Left forelimb (tissue), 1 donor: ENCODE data around the gene TFCP2L1.

ENCODE experiments used
- DNase-seq: peaks from one replicate; pipeline ENCODE4 v3.0.0-alpha.2; 2018; ENCODE audit warnings: low spot score

The TFCP2L1 gene

DNA sequence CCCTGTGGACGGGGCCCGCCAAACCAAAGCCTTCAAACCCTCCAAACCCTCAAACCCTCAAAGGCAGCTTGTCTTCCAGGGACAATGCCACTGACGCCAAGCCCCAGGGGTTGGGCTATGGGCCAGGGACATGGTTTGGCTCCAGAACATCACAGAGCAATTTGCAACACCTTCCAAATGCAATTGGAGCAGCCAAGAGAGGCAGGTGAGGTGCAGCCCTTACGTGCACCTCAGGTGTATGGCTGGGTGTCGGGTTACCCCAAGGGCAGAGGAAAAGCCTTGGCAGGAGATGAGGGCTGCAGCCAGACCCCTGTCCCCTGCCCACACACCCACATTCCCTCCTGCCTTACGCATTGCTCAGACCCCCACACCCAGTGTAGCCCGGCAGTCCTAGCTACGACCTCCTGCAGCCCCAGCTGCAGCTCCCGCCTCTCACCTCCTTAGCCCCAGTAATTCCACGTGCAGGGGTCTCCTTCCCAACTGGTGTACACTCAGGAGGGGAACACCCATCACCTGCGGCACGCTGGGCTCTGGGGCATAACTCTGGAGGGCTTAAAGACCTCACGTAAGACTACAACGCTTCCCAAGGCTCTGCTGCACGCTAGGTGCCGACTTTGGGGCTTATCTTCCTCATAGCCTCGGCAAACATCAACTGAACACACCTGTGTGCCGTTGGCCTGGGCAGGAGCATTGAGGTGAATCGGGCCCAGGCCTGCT, 88.7 kb downstream of the TFCP2L1 start:
- no peak for DNase-seq

DNA sequence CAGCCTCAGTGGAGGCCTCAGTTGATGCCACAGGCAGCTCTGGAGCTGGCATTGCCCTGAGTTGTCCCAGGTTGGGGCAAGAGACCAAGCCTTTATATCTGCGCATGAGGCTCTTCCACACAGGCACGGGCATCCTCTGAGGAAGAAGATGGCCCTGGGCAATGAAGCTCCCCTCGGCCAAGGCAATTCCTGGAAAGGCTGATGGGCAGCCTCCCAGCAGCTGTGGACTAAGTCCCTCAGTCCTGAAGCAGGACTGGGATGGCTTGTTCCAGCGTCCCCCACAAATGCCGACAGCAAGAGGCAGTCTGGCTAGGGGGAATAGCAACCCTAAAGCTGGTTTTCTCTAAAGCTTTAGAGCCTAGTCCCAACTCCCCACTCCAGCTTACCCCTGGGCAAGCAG, 90.0 kb downstream of the TFCP2L1 start:
- DNase-seq: no peak

DNA sequence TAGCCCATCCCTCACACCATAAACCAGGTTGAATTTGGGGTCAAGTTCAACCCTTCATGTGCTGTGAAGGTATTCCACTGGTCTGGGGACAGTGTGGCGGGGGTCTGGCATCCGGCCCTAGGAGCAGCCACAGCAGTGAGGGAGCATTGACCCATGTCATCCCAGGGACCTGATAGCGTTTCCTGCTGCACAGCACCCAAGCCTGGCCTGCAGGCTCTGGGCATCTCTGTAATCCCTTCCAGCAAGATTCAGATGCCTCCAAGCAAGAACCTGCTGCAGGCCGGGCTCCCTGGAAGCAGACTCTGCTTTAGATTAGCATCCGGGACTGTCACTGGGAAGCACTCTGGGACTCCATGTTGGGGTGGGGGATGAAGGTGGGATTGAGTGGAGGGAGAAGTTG, 90.4 kb downstream of the TFCP2L1 start:
- no peak for DNase-seq

DNA sequence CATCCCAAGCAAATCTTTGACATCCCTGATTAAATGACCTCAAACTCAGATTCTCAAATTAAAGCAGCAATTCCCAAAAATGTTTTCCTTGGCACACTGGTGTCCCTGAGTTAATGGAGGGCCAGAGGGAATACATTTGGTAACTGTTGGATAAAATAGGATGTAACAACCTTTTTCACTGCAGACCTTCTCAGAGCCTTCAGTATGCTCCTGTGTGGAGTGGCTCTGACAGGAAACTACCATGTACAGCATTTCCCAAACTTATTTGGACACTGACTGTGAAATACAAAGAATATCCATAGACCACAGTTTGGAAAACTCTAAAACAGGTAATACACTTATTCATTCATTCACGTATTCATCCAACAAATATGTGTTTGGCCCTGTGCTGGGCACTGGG, 91.8 kb downstream of the TFCP2L1 start:
- DNase-seq: no peak

- no peak for DNase-seq
Measured at GRCh38 chr2:121192576-121192975, 92.4 kb downstream of the TFCP2L1 start.

DNA sequence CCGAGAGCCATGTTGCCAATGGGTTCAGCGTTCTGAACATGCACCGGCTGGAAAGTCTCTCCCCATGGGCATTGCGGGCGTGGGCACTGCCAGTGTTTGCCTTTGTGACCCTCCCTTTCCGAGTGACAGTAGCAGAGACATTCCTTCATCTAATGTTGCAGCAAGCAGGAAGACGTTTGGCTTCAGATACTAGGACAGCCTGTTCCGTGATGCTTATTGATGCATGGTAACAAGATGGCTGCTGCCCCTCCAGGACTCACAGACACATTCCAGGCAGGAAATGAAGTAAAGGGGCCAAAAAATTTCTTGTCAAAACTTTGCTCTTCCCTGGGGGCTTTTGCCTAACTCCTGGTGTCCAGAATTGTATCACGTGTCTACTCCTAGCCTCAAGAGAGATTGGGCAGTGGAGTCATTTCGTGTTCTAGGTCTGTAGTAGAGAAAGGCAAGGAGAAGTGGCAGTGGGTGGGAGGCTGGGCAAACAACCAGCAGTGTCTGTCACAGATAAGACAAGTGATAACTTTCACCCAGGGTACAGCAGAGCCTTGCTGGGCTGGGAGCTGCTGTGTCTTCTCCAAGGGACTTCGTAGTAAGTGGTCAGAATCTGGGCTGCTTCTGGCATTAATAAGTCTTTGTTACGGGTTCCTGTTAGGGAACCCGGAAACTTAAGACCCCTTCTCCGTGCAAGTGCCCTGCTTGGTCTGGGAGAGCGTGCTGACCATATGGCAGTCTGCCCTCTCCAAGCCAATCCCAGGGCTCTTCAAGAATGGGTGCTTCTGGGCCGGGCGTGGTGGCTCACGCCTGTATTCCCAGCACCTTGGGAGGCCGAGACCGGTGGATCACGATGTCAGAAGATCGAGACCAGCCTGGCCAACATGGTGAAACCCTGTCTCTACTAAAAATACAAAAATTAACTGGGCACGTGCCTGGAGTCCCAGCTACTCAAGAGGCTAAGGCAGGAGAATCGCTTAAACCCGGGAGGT, 93.5 kb downstream of the TFCP2L1 start:
- DNase-seq: no peak

- DNase-seq: peak; percentile 40
Measured at GRCh38 chr2:121189661-121190381, 95.2 kb downstream of the TFCP2L1 start.

DNA sequence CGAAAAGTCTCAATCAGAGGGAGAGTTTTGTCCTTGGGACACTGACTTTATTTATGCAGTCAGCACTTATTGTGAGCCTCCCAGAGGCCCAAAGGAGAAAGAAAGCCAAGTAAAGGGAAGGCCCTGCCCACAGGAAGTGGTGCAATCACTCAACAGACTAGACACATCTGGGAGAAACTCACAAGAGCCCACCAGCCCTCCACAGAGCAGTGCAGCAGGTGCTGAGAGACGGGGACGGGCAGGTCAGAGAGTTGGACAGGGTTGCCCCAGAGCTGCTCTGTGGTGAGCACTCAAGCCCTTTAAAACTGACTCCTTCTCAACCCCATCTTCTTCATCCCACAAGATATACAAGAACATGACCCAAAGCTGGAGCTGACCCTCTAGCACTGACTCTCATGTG, 96.0 kb downstream of the TFCP2L1 start:
- DNase-seq: no peak

- peak; percentile 46 for DNase-seq
Measured at GRCh38 chr2:121187982-121188411, 97.0 kb downstream of the TFCP2L1 start.

DNA sequence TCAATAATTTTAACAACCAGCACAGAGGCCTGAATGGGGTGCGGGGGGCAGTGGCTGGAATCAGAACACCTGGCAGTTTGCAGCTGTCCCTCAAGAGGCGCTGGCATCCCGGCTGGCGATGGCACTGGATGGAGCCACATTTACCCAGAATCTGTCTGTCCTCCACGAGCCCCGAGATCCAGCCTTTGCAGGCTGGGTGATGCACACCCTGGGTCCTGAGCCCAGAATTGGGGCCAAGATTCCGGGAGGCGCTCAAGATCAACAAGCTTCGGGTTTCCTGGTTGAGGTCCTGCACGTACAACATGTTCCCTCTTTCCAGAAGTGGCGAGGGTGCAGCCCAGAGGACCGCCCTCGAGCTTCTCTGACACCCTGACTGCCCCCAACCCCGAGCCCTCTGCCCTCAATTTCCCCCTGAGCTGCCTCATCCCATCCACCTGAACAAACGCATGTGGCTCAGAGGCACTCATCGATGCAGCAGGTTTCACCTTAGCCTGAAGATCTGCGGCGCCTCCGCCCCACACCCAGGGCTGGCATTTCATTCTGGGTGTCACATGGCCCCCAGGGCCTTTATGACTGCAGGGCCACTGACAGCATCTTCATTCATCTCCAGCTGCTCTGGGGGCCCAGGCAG, 97.5 kb downstream of the TFCP2L1 start:
- DNase-seq: peak; percentile 53

DNA sequence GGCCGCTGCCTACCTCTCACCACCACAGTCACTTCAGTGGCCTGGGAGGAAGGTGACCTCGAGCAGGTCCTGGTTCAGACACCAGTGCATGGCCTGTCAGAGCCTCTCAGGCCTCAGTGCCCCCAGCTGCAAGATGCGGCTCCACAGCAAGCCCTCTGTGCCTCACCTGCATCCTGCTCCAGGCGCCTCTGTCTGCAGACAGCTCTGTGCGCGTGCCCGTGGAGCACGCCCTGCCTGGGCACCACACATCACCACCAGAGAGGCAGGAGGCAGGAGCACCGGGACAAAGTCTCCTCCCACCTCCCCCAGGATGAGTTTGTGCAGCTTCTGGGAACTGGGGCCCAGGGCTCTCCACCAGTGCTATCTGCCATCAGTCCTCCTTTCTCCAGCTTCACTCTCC, 98.7 kb downstream of the TFCP2L1 start:
- DNase-seq: no peak

DNA sequence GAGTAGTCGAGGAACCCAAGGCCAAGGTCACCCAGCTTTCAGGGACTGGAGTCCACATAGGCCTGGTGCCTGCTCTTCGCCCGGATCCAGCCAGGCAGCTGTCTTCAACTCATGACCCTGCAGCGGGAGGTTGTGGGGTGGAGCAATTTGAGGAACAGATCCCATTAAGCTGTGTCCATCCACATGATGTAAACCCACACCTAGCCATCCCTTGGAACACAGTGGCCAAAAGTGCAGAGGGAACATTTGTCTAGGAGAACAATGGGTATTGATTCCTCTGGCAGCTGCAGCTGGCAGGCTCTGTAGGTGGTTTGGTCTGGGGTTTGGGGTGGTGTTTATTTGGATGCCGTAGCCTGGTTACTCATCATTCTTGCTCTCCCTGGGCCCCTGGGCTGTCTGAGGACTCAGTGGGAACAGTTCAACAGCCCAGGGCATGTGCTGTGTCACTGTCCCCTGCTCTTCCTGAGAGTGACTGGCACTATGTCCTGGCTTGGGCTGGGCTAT, 99.4 kb downstream of the TFCP2L1 start:
- no peak for DNase-seq

- DNase-seq: peak; percentile 42
Measured at GRCh38 chr2:121185111-121185510, 99.9 kb downstream of the TFCP2L1 start.

- peak; percentile 40 for DNase-seq
Measured at GRCh38 chr2:121184248-121184862, 100.6 kb downstream of the TFCP2L1 start.

GRCh38 chr2:121182520-121182919, 102.5 kb downstream of the TFCP2L1 start:
- DNase-seq: no peak

- DNase-seq: no peak
Measured at GRCh38 chr2:121179467-121179866, 105.5 kb downstream of the TFCP2L1 start.

DNA sequence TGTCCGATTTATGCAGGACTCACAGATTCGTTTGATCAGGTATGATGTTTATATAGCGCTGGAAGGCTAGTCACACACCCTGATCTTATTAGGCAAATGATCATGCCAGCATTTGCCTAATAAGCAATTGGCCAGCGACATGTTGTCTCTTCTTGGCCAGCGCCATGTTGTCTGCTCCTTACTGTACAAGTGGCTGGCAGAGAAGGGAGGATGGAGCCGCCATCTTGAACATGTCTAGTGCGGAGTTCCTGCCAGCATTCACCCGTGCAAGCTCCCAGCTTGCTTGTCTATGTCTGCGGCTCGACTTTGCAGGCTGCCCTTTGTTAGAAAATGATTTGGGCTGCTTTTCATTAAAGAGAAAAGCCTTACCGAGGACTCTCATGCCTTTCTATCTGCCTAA, 106.3 kb downstream of the TFCP2L1 start:
- DNase-seq: no peak

DNA sequence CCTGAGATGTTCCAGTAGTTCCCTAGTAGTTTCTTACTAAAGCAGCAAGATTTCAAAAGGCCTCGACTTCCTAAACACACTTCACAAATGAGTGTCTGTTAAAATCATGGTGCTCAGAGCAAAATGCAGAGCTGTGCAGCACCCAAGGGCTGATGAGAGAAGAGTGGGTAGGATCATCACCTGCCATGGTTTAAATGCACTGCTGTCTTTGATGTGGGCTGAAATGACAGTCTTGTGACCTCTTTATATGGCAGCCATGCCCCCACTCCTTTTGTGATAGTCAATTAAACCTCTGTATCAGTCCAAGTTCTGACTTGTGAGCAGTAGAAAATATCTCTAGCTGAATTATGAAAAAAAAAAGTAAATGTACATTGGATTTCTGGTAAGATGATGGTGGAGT, 107.1 kb downstream of the TFCP2L1 start:
- DNase-seq: no peak

DNA sequence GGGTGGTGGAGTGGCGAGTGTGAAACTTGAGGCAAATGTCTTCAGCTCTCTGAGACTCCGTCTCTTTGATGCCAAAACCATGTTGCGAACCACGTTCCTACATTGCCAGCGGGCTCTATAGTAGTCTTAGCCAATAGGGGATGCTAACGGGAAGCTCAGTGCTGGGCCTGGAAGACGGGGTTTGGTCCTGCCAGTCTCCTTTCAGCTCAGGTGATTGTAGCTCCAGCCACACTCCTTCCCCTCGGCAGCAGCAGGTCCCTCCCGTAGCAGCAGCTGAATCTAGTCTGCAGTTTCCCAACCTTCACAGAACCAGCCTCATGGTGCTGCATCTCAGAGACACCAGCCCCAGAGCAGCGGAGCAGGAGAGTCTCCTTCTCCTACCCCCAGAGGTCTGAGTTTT, 109.7 kb downstream of the TFCP2L1 start:
- DNase-seq: no peak

DNA sequence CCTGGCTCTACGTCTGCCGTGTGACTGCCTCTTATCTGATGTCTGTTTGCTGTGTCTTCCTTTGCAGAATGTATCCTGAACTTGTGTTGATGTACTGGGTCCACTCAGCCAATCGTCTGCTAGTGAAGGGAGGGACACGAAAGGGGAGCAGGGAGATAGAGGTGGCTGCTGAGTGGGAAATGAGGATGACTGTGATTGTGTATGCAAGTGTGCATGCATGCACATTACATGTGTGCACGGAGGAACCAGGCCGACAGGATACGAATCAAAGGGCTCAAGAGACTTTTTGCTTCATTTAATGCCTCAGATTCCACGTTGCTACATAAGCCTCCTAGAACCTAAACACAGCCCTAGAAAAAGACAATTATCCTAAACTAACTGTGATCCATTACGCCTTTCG, 111.2 kb downstream of the TFCP2L1 start:
- DNase-seq: no peak

- peak; percentile 40 for DNase-seq
Measured at GRCh38 chr2:121173112-121173511, 111.9 kb downstream of the TFCP2L1 start.
